Heart right ventricle (tissue), 16 donors: ENCODE data around the gene PFN1. TPM values are rescaled to one million over a fixed set of nuclear protein-coding genes. Genes with fewer than 3 reads are reported as not detected.
A peak's percentile ranks its signal among the peaks of the same experiment; 100 is the strongest.
"Not testable (repeated sequence)": the region's sequence is repeated elsewhere in the genome, so short reads cannot be mapped to it uniquely, and the experiment has no call there.

ENCODE experiments used
- ATAC-seq, 8 donors: fragments of 200-7000 bp; cut with Tn5 transposase; one replicate each; pipeline ENCODE4 v1.9.1; 2020; ENCODE audit warnings: mild to moderate bottlenecking in 8 of 8, moderate library complexity in 8 of 8, moderate number of reproducible peaks in 1 of 8
- DNase-seq, 2 donors: peaks; one replicate each; pipeline ENCODE4 v3.0.0-alpha.2; 2020
- H3K27ac ChIP-seq, 10 donors: fragments of 200-600 bp; sonication (generic) in 2 of 10; one replicate each; pipeline versions ENCODE4 v1.5.0 to v1.8.0; 2020 to 2022; ENCODE audit warnings: mild to moderate bottlenecking in 3 of 10
- H3K27me3 ChIP-seq, 7 donors: fragments of 200-600 bp; one replicate each; pipeline ENCODE4 v1.8.0; 2021 to 2022; ENCODE audit warnings: mild to moderate bottlenecking in 2 of 7
- H3K36me3 ChIP-seq, 9 donors: fragments of 200-600 bp; sonication (generic) in 1 of 9; one replicate each; pipeline versions ENCODE4 v1.5.0 to v1.8.0; 2020 to 2022; ENCODE audit warnings: mild to moderate bottlenecking in 2 of 9
- H3K4me1 ChIP-seq, 9 donors: fragments of 200-600 bp; sonication (generic) in 1 of 9; one replicate each; pipeline versions ENCODE4 v1.5.0 to v1.8.0; 2020 to 2022; ENCODE audit warnings: mild to moderate bottlenecking in 4 of 9
- H3K4me3 ChIP-seq, 10 donors: fragments of 200-600 bp; sonication (generic) in 2 of 10; one replicate each; pipeline versions ENCODE4 v1.5.0 to v1.8.0; 2020 to 2022; ENCODE audit warnings: mild to moderate bottlenecking in 7 of 10, moderate library complexity in 2 of 10
- H3K9me3 ChIP-seq, 11 donors: fragments of 200-600 bp in 10 of 11; sonication (generic) in 2 of 11; one replicate each; pipeline versions ENCODE4 v1.5.0 to v1.8.0; 2013 to 2022; ENCODE audit warnings: mild to moderate bottlenecking in 2 of 11, control low read depth in 1 of 11, moderate library complexity in 1 of 11
- WGBS, 2 donors: extraction: QIAGEN DNeasy Blood & Tissue Kit; methylation state at CpG; one replicate each; pipeline ENCODE4 v1.1.7; 2013; ENCODE audit warnings: inconsistent platforms in 1 of 2; 5-methylcytosine and 5-hydroxymethylcytosine counted together
- intact Hi-C, 10 donors: fragments of 100-400 bp; cut with DNase I; formaldehyde crosslinking; loops; one replicate each; pipeline versions ENCODE4 v1.11.1 to v1.14.2; 2022
- polyA plus RNA-seq, 2 donors: library from polyadenylated mRNA; stranded (reverse); fragments of 200-250 nt; gene quantifications; one replicate each; pipeline ENCODE4 v1.2.3, GENCODE V29; 2013
- total RNA-seq, 10 donors: library from RNA; stranded (reverse); fragmentation: NEBNext Ultra II Directional in 3 of 10; extraction: Animal tissue kit (Norgen Biotek cat#: 25700) in 3 of 10; gene quantifications; one replicate each; pipeline versions ENCODE4 v1.2.1 to v1.2.4, GENCODE V29; 2021 to 2023
- TF ChIP-seq, protein P1 (sequence below), 9 donors: fragments of 200-600 bp; sonication (generic) in 2 of 9; IDR thresholded peaks; one replicate each; pipeline versions ENCODE4 v1.5.0 to v1.8.0; 2021 to 2022; ENCODE audit warnings: antibody characterized with exemption in 9 of 9, mild to moderate bottlenecking in 5 of 9, moderate library complexity in 1 of 9
- donor health status: Arrhythmogenic right ventricular cardiomyopathy.
- donor health status: ischemic (EF 13 %, LVEDD 7.1; RV severe dilation, severe dysfunction).
- donor health status: healthy with polysubstance abuse.
- donor health status: DM: no; HTN: yes; CAD: no.
- donor health status: DM: no; HTN: no; CAD: no.
- donor health status: ischemic (EF 25% LVEDD 6.9; RV normal size, moderate dysfunction).
- donor health status: ischemic (EF 25% LVEDD 5.7; RV mildly dilated, moderate dysfunction).
- donor health status: healthy.
- donor health status: DM: yes; HTN: yes; CAD: no.
- donor health status: Ischemic cardiomyopathy.
- donor health status: ischemic (EF 35%, LVEDD 5.7; RV mildly dilated, moderate dysfunction).
- donor health status: nonischemic (EF 11% LVEDD 7.7; RV severe dilation, severe dysfunction).
- donor health status: DM: yes; HTN: yes; CAD: no.
- donor health status: PGD.
- donor health status: ischemic (EF 29% LVEDD 5.4; RV normal size, mild dysfunction).
- donor health status: nonischemic (EF 23%, LVEDD 6.1; RV moderate dilation, normal function).

Gene PFN1
- total and polyA plus RNA-seq, 12 donors: 144 to 830 (median 161) TPM

DNA sequence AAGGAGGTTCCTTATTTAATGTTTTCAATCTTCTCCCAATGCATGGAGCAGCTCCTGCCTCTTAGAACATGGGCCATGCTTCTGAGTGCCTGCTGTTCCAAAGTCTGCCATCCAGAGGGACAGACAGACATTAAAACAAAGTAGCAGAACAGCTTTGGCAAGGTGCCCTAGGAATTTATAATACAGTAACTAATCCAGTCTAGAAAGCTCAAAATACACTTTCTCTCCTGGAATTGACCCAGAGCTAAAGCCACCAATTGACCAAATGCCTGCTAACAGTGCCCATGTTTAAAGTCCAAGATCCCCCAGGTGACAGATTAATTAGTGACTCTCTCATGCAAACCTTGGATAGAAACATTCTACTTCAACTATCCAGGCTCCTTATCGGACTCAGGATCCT lies 34.3 kb downstream of the PFN1 start:
- Histone ChIP-seq H3K27me3 (no peaks in the 10 kb centered on the region), H3K36me3 (no peaks in the 10 kb centered on the region), H3K9me3 (no peaks in the 10 kb centered on the region), H3K27ac (no peak overlapping the region), H3K4me1 (peaks cover 0 to 9% (median 6%) of the 10 kb centered on the region in 9 donors), H3K4me3 (no peak overlapping the region)
- intact Hi-C loops: loop anchor here in 2 of 10 donors (10.0 kb wide), 2 partner anchors 71 to 151 kb away; partner anchors contain the start of gene CAMTA2 (in 1 of the 2)
- DNase-seq (no peak), ATAC-seq (no peak)
- WGBS, 2 donors: 86 to 96% methylated on average over 1 of the region's 1 CpG
- TF ChIP-seq, protein P1, sequence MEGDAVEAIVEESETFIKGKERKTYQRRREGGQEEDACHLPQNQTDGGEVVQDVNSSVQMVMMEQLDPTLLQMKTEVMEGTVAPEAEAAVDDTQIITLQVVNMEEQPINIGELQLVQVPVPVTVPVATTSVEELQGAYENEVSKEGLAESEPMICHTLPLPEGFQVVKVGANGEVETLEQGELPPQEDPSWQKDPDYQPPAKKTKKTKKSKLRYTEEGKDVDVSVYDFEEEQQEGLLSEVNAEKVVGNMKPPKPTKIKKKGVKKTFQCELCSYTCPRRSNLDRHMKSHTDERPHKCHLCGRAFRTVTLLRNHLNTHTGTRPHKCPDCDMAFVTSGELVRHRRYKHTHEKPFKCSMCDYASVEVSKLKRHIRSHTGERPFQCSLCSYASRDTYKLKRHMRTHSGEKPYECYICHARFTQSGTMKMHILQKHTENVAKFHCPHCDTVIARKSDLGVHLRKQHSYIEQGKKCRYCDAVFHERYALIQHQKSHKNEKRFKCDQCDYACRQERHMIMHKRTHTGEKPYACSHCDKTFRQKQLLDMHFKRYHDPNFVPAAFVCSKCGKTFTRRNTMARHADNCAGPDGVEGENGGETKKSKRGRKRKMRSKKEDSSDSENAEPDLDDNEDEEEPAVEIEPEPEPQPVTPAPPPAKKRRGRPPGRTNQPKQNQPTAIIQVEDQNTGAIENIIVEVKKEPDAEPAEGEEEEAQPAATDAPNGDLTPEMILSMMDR (IDR thresholded peaks at IDR 0.05): no peak

DNA sequence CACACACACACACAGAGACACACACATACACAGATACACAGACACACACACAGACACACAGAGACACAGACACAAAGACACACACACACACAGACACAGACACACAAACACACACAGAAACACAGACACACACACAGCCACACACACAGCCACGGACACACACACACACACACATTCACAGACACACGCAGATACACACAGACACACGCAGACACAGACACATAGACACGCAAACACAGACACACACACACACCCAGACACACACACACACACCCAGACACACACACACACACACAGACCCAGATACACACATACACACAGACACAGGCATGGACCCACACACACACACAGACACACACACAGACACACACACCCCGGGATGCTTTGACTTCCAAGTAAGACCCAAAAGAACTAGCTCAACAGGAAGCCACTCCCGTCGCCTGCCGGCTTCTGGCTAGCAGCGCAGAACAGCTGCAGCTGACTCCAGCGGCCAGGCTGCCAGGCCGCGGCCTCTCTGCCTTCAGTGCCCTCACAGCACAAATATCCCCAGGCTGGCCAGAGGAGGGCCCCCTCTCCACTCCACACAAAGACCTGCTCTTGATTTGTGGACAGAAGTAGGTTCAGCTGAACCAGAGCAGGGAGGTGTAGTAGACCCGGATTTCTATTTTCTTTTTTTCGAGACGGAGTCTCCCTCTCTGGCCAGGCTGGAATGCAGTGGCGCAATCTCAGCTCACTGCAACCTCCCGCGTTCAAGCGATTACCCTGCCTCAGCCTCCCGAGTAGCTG lies 39.4 kb downstream of the PFN1 start:
- Histone ChIP-seq H3K4me3 (peak overlapping the region in 2 of 10 donors; percentile 0 to 4), H3K9me3 (no peaks in the 10 kb centered on the region), H3K27ac (peak overlapping the region in 9 of 10 donors; percentile 16 to 73 (median 63)), H3K4me1 (peaks cover 0 to 19% (median 9%) of the 10 kb centered on the region in 9 donors), H3K36me3 (no peaks in the 10 kb centered on the region), H3K27me3 (no peaks in the 10 kb centered on the region)
- ATAC-seq: peak; percentile 95 to 98 (median 98)
- DNase-seq: peak; percentile 90
- TF ChIP-seq, protein P1 (IDR thresholded peaks at IDR 0.05): peak; percentile 76 to 95 (median 89)
- WGBS, 2 donors: 19 to 22% methylated on average over 20 of the region's 20 CpGs
- intact Hi-C loops: loop anchor here in 8 of 10 donors (1.0 to 5.0 kb wide), 9 partner anchors 38 to 154 kb away; partner anchors contain the start of genes CAMTA2 (in 5 of the 8), SPAG7 (in 3 of the 8) and PFN1 (in 1 of the 8)

DNA sequence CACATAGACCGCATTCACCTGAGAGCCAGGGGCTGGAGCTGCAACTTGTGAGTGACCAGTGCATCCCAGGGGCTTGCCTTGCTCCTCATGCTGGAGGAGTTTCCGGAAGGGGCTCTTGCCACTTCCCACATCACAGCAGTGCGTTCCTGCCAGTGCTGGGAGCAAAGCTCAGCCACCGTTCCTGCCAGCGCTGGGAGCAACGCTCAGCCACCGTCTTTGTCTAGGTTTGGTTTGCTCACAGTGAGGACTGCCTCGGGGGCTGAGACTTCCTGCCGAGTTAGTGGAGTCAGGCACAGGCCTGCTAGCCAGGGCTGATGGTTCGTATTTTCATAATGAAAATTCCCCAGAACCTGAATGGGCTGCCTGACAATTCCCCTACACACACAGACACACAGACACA lies 40.0 kb downstream of the PFN1 start:
- TF ChIP-seq, protein P1 (IDR thresholded peaks at IDR 0.05): no peak
- Histone ChIP-seq H3K4me1 (peaks cover 0 to 24% (median 12%) of the 10 kb centered on the region in 9 donors), H3K36me3 (no peaks in the 10 kb centered on the region), H3K4me3 (no peak overlapping the region), H3K9me3 (no peaks in the 10 kb centered on the region), H3K27me3 (no peaks in the 10 kb centered on the region), H3K27ac (peak overlapping the region in 9 of 10 donors; percentile 28 to 73 (median 56))
- WGBS, 2 donors: 51 to 52% methylated on average over 10 of the region's 10 CpGs
- ATAC-seq (peak in 6 of 8 donors; percentile 18 to 55 (median 38)), DNase-seq (no peak)
- intact Hi-C loops: loop anchor here in 8 of 10 donors (2.0 to 5.0 kb wide), 6 partner anchors 39 to 154 kb away; partner anchors contain the start of genes CAMTA2 (in 4 of the 8), SPAG7 (in 2 of the 8) and PFN1 (in 1 of the 8)

DNA sequence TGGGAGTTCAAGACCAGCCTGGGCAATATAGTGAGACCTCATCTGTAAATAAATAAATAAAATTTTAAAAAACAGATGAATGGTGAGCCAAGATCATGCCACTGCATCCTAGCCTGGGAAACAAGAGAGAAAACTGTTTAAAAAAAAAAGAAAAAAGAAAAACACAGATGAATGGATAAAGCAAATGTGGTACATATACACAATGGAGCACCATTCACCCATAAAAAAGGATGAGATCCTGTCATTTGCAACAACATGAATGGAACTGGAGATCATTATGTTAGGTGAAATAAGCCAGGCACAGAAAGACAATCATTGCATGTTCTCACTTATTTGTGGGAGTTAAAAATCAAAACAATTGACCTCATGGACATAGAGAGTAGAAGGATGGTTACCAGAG lies 41.7 kb downstream of the PFN1 start:
- peaks cover 0 to 35% (median 22%) of the 10 kb centered on the region in 9 donors for H3K4me1 ChIP-seq
- not testable (repeated sequence) for ATAC-seq, H3K36me3 ChIP-seq, H3K27ac ChIP-seq, H3K27me3 ChIP-seq, H3K4me3 ChIP-seq, DNase-seq, H3K9me3 ChIP-seq
- intact Hi-C loops: loop anchor here in 7 of 10 donors (5.0 kb wide), 4 partner anchors 41 to 156 kb away; partner anchors contain the start of genes CAMTA2 (in 3 of the 7), SPAG7 (in 2 of the 7) and PFN1 (in 1 of the 7)
